ENCODE data around the gene ACTG1. TPM values are rescaled to one million over a fixed set of nuclear protein-coding genes. Genes with fewer than 3 reads are reported as not detected.
A peak's percentile ranks its signal among the peaks of the same experiment; 100 is the strongest.

The ACTG1 gene
- total RNA-seq, 1 experiment from 2014 or later = 4,160 TPM

DNA sequence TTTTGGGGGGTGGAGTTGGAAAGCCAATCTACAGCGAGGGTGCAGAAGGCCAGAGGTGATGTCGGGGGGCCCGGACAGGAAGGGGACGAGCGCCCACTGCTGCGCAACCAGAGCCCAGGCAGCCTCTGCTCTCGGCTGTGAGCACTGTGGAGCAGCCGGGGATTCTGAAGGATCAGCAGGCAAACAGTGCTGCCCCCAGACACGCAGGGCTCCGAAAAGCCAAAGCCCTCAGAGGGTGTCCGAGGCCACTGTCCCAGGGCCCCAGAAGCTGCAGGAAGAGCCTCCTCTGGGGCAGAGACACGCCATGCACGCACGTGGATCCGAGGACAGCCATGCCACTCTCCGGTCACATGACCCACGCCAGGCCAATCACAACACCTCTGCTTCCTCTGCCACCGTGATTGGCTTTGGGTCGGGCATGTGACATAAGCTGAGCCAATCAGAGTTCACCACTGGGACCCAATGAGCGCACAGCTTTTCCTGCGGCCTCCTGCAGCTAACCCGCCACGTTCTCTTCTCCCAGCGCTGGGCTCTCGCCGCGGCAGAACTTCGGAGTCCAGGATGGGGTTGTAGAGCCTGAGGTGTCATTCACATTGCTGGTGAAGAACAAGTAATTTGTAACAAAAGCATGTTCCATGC is 40.7 kb downstream of the ACTG1 start:
- no peak overlapping the region for H3K14ac ChIP-seq (ENCODE audit: insufficient read depth, low read length)
- H4K5ac ChIP-seq (ENCODE audit: insufficient read length, low read depth, low read length) = no peak overlapping the region
- no peak overlapping the region for H2BK15ac ChIP-seq (ENCODE audit: low read depth, low read length)
- no peak overlapping the region for H3K18ac ChIP-seq (ENCODE audit: insufficient read length, low read depth, low read length)
- no CpG with 5 or more reads among the region's 28 CpGs for WGBS (ENCODE audit: extremely low coverage, insufficient read length, low lambda C conversion rate)
- TF ChIP-seq, protein P1, sequence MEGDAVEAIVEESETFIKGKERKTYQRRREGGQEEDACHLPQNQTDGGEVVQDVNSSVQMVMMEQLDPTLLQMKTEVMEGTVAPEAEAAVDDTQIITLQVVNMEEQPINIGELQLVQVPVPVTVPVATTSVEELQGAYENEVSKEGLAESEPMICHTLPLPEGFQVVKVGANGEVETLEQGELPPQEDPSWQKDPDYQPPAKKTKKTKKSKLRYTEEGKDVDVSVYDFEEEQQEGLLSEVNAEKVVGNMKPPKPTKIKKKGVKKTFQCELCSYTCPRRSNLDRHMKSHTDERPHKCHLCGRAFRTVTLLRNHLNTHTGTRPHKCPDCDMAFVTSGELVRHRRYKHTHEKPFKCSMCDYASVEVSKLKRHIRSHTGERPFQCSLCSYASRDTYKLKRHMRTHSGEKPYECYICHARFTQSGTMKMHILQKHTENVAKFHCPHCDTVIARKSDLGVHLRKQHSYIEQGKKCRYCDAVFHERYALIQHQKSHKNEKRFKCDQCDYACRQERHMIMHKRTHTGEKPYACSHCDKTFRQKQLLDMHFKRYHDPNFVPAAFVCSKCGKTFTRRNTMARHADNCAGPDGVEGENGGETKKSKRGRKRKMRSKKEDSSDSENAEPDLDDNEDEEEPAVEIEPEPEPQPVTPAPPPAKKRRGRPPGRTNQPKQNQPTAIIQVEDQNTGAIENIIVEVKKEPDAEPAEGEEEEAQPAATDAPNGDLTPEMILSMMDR (conservative IDR thresholded peaks at IDR 0.05) = 0 out of 3 replicates have a peak, but pooled peaks have one; percentile 14
- H3K4me2 ChIP-seq (ENCODE audit: insufficient read depth, insufficient read length, low read length) = no peak overlapping the region
- no peaks in the 10 kb centered on the region for H4K20me1 ChIP-seq (ENCODE audit: control insufficient read depth, insufficient read depth, insufficient read length)
- H3T11ph ChIP-seq (ENCODE audit: low read length) = no peak overlapping the region
- H3K79me2 ChIP-seq (ENCODE audit: insufficient read depth, low read length) = no peaks in the 10 kb centered on the region
- H3K9me3 ChIP-seq (ENCODE audit: control insufficient read depth, low read depth, low read length) = no peaks in the 10 kb centered on the region
- H3K4ac ChIP-seq (ENCODE audit: low read depth, low read length) = no peak overlapping the region
- H4K91ac ChIP-seq (ENCODE audit: insufficient read length, low read depth, low read length) = no peak overlapping the region
- H3K4me3 Mint-ChIP-seq = no peak overlapping the region; a peak in 1 of 5 replicates
- H2AFZ ChIP-seq (ENCODE audit: low read length) = no peak overlapping the region
- no peaks in the 10 kb centered on the region; a peak in 1 of 5 replicates for H3K9me3 Mint-ChIP-seq
- H2AK5ac ChIP-seq (ENCODE audit: insufficient read length, low read length) = no peak overlapping the region
- H3K9ac ChIP-seq (ENCODE audit: extremely low read depth, insufficient read length, low read length) = no peak overlapping the region
- H2BK20ac ChIP-seq (ENCODE audit: low read depth, low read length, poor library complexity, severe bottlenecking) = no peak overlapping the region
- H4K8ac ChIP-seq (replicated peaks; ENCODE audit: insufficient read length, low read depth, low read length) = no peak overlapping the region
- no peak overlapping the region for H2BK120ac ChIP-seq (ENCODE audit: low read depth, low read length, poor library complexity, severe bottlenecking)
- H3K27ac Mint-ChIP-seq = no peak overlapping the region
- 0 out of 4 replicates have a peak, but pooled peaks cover 0 to 3% of the 10 kb centered on the region in 2 experiments for H3K4me1 Mint-ChIP-seq
- no peak overlapping the region for H2BK5ac ChIP-seq (ENCODE audit: insufficient read length, low read length)
- no peaks in the 10 kb centered on the region; a peak in 2 of 7 replicates for H3K36me3 Mint-ChIP-seq (ENCODE audit: insufficient read depth in 1 of 3, low read depth in 3 of 3)
- no peak overlapping the region for H2BK12ac ChIP-seq (ENCODE audit: insufficient read length, low read depth, low read length)
- H3K23ac ChIP-seq (ENCODE audit: insufficient read length, low read depth, low read length) = no peak overlapping the region
- H3K4me1 ChIP-seq (ENCODE audit: insufficient read depth, low read length) = no peaks in the 10 kb centered on the region
- no peak overlapping the region for H3K56ac ChIP-seq (ENCODE audit: insufficient read length, low read depth, low read length)
- H3K79me1 ChIP-seq (ENCODE audit: insufficient read depth, low read depth, low read length, poor library complexity, severe bottlenecking) = no peaks in the 10 kb centered on the region
- peaks cover 15% of the 10 kb centered on the region for H3K27me3 Mint-ChIP-seq (ENCODE audit: low read depth)
- H3K27me3 ChIP-seq (ENCODE audit: insufficient read depth, low read length) = no peaks in the 10 kb centered on the region
- H3K27ac ChIP-seq (ENCODE audit: insufficient read length, low read depth, low read length) = no peak overlapping the region
- peaks cover 3% of the 10 kb centered on the region for H3K23me2 ChIP-seq (ENCODE audit: insufficient read length, low read depth, low read length, poor library complexity, severe bottlenecking)
- peak; percentile 81 for DNase-seq

Measured in H9 (cell line).